ENCODE results near the gene NUPR1. TPM values are rescaled to one million over a fixed set of nuclear protein-coding genes. Genes with fewer than 3 reads are reported as not detected.

NUPR1 gene
- total RNA-seq, result 5.7 and 8.4 TPM in 2 replicates

DNA sequence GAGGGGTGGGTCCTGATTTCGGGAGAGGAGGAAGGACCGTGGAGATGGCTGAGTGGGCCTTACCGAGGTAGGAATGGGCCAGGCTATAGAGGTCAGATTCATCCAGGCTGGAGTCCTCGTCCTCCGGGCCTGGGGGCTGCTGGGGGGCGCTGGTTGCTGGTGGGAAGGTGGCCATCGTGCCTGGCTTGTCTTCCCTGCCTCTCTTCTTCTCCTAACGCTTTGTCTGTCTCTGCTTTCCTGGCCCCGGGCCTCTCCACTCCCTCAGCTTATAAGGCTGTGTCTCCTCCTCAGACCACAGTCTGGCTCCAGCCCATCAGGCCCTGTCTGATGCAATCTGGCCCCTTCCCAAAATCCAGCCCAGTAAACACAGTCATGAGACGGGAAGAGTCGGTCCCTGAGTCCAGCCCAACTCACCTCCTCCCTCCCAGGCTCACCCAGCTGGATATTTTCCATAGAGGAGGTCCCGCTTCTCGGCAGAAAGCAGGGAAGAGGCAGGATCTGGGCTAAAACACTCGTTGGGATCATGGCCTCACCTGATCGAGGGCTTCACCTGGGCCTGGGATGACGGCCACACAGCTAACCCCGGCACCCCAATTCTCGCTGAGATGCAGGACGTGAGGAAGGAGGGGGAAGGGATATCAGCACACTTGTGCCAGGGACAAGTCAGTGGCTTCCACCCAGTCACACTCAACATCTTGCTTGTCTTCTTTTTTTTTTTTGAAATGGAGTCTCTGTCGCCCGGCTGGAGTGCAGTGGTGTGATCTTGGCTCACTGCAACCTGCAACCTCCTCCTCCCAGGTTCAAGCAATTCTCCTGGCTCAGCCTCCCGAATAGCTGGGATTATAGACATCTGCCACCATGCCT, at the start of gene NUPR1:
Gene NUPR1, minus strand, starts transcription at position 242 of the 864 bp plus-strand sequence. Its CDS starts 67 bp downstream, at position 175.

DNA sequence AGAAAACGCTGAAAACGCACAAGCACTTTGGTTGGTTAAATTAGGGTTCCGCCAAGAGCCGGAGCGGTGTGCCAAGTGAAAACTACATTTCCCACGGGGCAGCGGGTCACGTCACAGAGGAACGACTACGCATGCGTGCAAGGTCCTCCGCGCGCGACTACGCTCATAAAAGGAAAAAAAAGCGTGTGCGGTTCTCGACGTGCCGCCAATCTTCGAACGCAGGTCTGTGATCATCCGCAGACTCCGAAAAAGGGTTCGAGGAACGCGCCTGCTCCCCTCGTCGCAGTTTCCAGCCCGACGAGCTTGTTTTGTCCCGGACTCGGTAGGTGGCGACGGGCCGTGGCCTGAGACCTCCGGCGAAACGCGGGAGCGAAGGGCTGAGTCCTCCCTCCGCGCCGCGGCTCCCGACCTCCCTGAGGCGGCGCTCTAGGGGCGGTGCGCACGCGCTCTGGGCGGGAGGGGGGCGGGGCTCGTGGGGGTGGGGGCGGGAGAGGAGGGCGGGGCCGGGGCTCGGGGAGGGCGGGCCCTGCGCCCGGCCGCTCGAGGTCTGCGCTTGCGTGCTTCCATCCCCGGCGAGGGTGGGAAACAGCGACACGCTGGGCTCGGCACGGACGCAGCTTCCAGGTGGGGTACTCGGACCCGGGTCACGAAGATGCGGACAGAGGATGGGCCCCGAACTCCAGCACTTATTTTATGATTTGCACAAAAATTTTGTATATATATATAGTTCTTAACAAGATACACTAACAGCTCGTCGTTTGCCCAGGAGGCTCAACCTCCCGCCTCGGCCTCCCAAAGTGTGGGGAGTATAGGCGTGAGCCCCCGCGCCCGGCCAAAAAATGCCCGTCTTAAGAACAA, 15.2 kb upstream of the NUPR1 start, which contains the start of gene SGF29:
Gene SGF29, plus strand, starts transcription at position 145 of the 858 bp plus-strand sequence. CDS start 27,150 bp downstream, outside the sequence.

DNA sequence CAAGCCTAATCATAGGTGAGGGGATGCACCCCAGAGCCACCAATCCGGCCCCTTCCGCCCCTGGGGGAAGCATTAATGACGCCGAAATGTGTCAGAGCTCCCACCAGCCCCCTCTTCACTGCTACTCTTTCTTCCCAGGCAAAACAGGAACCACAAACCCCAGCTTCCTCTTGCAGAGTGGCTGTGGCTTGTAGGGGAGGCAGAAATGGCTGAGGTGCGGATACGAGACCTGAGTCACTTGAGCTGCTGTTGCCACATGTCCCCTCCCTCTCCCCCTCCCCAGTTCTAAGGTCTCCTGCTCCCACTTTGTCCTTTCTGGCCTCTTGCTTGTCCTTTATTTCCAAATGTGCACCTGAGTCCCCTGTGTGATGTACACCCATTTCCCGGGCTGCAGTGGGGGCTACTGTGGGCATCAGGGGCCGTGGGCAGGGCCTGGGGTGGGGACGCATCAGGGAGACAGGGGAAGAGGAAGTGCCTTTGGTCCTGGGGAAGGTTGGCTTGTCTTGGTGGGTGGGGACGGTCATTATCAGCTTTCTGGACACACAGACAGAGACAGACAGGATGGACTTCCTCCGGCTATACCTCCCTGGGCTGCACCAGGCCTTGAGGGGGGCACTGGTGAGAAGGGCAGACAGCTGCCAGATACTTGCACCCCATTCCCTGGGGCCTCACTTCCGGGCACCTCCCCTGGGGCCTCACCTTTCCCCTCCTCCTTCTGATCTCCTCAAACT, 44.5 kb downstream of the NUPR1 start, which contains the start of gene APOBR:
Gene APOBR, plus strand, starts transcription at position 523 of the 731 bp plus-strand sequence. Its CDS starts 39 bp downstream, at position 562.

GRCh38 chr16:28491970-28492474, 46.8 kb downstream of the NUPR1 start, which contains the start of gene CLN3:
CLN3 (minus strand) TSS chr16:28492074; CDS start chr16:28491759, 315 bp downstream.

Other genes starting within 250 kb of the NUPR1 start
- gene SBK1, start 246.4 kb downstream of the NUPR1 start, total RNA-seq, result under 0.01 and 0.06 TPM in 2 replicates
- gene NPIPB6, start 175.5 kb downstream of the NUPR1 start, total RNA-seq, result not detected in 2 replicates
- gene EIF3CL, start 135.1 kb downstream of the NUPR1 start, total RNA-seq, result 87.3 and 129 TPM in 2 replicates
- not detected in 2 replicates for gene NPIPB7, start 66.6 kb downstream of the NUPR1 start, total RNA-seq
- 16.0 and 27.2 TPM in 2 replicates for gene CLN3, start 46.9 kb downstream of the NUPR1 start, total RNA-seq
- gene APOBR, start 44.3 kb downstream of the NUPR1 start, total RNA-seq, result not detected in 2 replicates
- gene IL27, start 32.1 kb downstream of the NUPR1 start, total RNA-seq, result not detected in 2 replicates
- 6.5 and 7.3 TPM in 2 replicates for gene SGF29, start 14.9 kb upstream of the NUPR1 start, total RNA-seq
- gene SULT1A2, start 58.1 kb upstream of the NUPR1 start, total RNA-seq, result 0.16 TPM in 1 of 2 replicates, not detected in the other
- 0.76 and 0.97 TPM in 2 replicates for gene SULT1A1, start 71.1 kb upstream of the NUPR1 start, total RNA-seq
- 0.49 TPM in 1 of 2 replicates, not detected in the other for gene NPIPB8, start 99.1 kb upstream of the NUPR1 start, total RNA-seq
- gene EIF3C, start 172.5 kb upstream of the NUPR1 start, total RNA-seq, result 192 and 220 TPM in 2 replicates
- 1.5 and 9.4 TPM in 2 replicates for gene NPIPB9, start 212.8 kb upstream of the NUPR1 start, total RNA-seq